T-helper 17 cell (primary cell): ENCODE results near the gene PPARG. TPM values are rescaled to one million over a fixed set of nuclear protein-coding genes. Genes with fewer than 3 reads are reported as not detected.
A peak's percentile ranks its signal among the peaks of the same experiment; 100 is the strongest.
"Not testable (repeated sequence)": the region's sequence is repeated elsewhere in the genome, so short reads cannot be mapped to it uniquely, and the experiment has no call there.

Source experiments
- ATAC-seq: fragments of 150-1000 bp; cut with Tn5 transposase; 2 replicates; pipeline ENCODE4 v1.10.0; 2021; ENCODE audit warnings: mild to moderate bottlenecking, moderate library complexity
- DNase-seq, 3 donors: peaks; one replicate each; pipeline versions ENCODE4 v3.0.0 to v3.0.0-alpha.2; 2020 to 2021
- H3K9me3 ChIP-seq: one replicate; pipeline ENCODE4 v1.7.0; 2013; ENCODE audit warnings: low read length, mild to moderate bottlenecking; ENCODE audit not compliant: control insufficient read depth, poor library complexity, severe bottlenecking
- H3K27ac Mint-ChIP-seq: one replicate; pipeline ENCODE4 v1.8.0; 2022; ENCODE audit warnings: mild to moderate bottlenecking, moderate library complexity, mixed read lengths
- H3K27me3 Mint-ChIP-seq: one replicate; pipeline ENCODE4 v1.8.0; 2022; ENCODE audit warnings: mixed read lengths
- H3K36me3 Mint-ChIP-seq: one replicate; pipeline ENCODE4 v1.8.0; 2022; ENCODE audit warnings: low read depth, mixed read lengths
- H3K4me1 Mint-ChIP-seq: one replicate; pipeline ENCODE4 v1.8.0; 2022; ENCODE audit warnings: mild to moderate bottlenecking, mixed read lengths
- H3K4me3 Mint-ChIP-seq: one replicate; pipeline ENCODE4 v1.8.0; 2022; ENCODE audit warnings: mild to moderate bottlenecking, moderate library complexity, mixed read lengths
- total RNA-seq, 4 donors: library from RNA in 2 of 4; stranded (reverse) in 2 of 4; gene quantifications; one replicate each; pipeline ENCODE4 v1.2.3 and lab custom pipeline; 2022 to 2026

The PPARG gene
- total RNA-seq, 2 donors from 2014 or later: 1.1 to 1.2 TPM

DNA sequence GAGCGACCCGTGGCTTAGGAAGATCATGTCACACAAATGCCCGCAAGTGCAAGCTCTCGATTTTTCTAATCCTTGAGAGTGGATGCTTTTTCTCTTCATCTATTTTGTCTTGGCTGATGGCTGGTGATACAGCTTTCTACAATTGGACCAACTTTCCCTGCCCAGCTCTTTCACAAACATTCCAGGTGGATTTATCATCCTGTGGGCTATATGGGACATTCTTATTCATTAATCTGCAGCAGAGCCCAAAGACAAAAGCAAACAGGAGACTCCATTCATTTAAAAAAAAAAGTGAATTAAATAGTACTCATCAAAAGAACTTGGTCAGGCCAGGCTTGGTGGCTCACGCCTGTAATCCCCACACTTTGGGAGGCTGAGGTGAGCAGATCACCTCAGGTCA lies 181.2 kb downstream of the PPARG start:
- no peak for ATAC-seq
- peaks cover 9% of the 10 kb centered on the region for H3K27me3 Mint-ChIP-seq
- H3K9me3 ChIP-seq: no peaks in the 10 kb centered on the region
- H3K36me3 Mint-ChIP-seq: no peaks in the 10 kb centered on the region
- no peak overlapping the region for H3K27ac Mint-ChIP-seq
- H3K4me1 Mint-ChIP-seq: peaks cover 20% of the 10 kb centered on the region
- no peak overlapping the region for H3K4me3 Mint-ChIP-seq
- DNase-seq: no peak

DNA sequence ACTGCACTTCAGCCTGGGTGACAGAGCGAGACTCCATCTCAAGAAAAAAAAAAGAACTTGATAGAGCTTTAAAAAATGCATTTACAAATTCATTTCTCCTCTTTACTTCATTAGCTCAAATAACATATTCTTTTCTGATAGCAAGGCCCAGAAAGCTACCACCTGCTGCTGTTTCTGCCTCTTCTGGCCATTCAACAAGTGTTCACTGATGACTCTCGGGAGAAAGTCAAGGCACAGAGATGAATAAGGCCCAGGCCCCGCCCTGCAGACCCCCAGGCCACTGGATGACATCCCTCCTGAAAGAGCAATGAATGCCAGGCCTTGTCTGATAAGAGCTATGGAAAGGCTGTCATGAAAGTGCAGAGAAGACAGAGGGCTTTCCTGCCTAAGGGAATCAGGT lies 181.8 kb downstream of the PPARG start:
- Mint-ChIP-seq H3K4me1 (peaks cover 20% of the 10 kb centered on the region), H3K27ac (no peak overlapping the region), H3K27me3 (peaks cover 9% of the 10 kb centered on the region), H3K4me3 (no peak overlapping the region), H3K36me3 (no peaks in the 10 kb centered on the region)
- ATAC-seq (no peak), DNase-seq (no peak)
- H3K9me3 ChIP-seq: no peaks in the 10 kb centered on the region

DNA sequence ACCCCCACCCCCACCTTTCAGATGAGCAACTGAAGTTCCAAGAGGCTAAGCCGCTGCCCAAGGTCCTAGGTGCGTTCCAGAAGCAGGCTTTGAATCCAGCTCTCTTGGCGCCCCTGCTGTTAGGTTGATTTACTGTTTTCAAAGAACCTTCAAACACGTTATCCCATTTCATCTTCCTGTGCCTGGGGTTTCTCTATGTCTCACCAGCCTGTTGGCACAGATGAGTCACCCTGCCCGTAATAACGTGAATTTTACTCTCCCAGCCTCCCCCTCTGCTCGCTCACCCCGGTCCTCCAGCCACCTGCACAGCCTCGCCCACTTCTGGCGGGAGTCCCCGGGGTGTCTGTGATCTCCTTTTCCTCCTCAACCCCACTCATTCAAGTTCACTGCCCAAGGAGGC lies 182.4 kb downstream of the PPARG start:
- ATAC-seq (peak; percentile 82), DNase-seq (peak in 1 of 3 donors; percentile 36)
- no peaks in the 10 kb centered on the region for H3K9me3 ChIP-seq
- Mint-ChIP-seq H3K4me3 (peak overlapping the region; percentile 73), H3K27me3 (peaks cover 9% of the 10 kb centered on the region), H3K4me1 (peaks cover 20% of the 10 kb centered on the region), H3K27ac (no peak overlapping the region), H3K36me3 (no peaks in the 10 kb centered on the region)

DNA sequence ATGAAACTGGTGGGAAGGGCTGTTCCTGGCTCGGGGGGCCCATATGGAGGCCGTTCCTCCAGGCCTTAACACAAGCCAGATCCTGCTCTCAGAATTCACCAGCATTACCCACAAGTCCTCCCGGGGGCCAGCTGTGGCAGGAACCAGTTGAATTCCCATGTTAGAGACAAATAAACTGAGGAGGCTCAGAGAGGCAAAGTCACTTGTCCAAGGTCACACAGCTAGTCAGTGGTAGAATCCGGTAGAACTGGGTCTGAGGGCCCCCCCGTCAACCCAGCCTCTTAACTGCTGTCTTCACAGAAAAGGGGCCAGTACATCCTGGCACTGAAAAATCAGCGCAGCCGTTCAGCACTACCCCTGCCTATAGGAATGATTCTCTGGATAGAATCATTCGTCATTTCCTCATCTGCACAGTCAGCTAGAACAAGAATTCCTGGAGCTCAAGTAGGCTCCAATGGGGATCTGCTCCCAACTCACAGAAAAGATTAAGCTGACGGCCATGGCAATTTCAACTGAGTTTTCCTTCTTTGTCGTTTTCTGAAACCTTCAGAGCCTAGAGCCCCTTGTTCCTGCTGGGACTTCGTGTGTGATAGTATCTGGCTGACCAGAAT lies 183.2 kb downstream of the PPARG start:
- no peak for DNase-seq
- Mint-ChIP-seq H3K27me3 (peaks cover 9% of the 10 kb centered on the region), H3K4me3 (no peak overlapping the region), H3K36me3 (no peaks in the 10 kb centered on the region), H3K4me1 (peaks cover 18% of the 10 kb centered on the region), H3K27ac (peak overlapping the region; percentile 94)
- H3K9me3 ChIP-seq: no peaks in the 10 kb centered on the region
- no peak for ATAC-seq

DNA sequence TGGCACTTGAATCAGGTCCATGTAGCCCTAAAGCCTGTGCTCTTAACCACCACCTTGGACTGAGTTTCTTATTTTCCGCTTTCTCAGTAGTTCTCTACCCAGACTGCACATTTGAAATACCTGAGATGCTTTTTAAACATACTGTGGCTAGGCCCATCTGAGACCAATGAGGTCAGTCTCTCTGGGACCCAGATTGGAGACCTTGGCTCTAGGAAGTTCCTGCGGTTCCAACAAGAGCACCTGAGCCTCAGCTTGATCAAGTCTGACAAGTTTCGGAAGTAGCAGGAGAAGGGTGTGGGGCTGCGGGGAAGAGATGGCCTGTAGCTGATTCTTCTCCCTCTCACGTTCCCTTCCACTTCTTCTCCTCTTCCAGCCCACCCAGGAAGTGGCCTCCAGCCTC lies 183.9 kb downstream of the PPARG start:
- ATAC-seq: no peak
- peaks cover 18% of the 10 kb centered on the region for H3K4me1 Mint-ChIP-seq
- H3K9me3 ChIP-seq: no peaks in the 10 kb centered on the region
- no peaks in the 10 kb centered on the region for H3K36me3 Mint-ChIP-seq
- DNase-seq: no peak
- H3K27me3 Mint-ChIP-seq: peaks cover 9% of the 10 kb centered on the region
- no peak overlapping the region for H3K4me3 Mint-ChIP-seq
- peak overlapping the region; percentile 94 for H3K27ac Mint-ChIP-seq

DNA sequence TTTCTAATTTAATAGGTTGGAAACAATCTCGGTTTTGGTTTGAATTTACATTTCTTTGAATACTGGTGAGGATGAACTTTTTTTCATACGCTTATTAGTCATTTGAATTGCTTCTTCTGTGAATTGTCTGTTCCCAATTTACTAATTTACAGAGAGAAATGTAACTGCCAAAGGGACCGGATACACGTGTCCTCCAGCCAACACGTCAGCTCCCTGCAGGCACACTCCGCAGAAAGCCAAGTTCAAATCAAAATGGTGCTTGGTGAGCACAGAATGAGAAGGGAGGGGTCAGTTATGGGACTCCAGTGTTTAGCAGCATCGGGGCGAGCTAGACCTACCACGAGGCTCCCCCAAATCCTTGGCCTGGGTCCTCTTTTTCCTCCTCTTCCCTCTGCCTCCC lies 184.6 kb downstream of the PPARG start:
- Mint-ChIP-seq H3K36me3 (no peaks in the 10 kb centered on the region), H3K27ac (peak overlapping the region; percentile 94), H3K27me3 (peaks cover 5% of the 10 kb centered on the region), H3K4me3 (no peak overlapping the region), H3K4me1 (peaks cover 18% of the 10 kb centered on the region)
- no peaks in the 10 kb centered on the region for H3K9me3 ChIP-seq
- ATAC-seq: no peak
- DNase-seq: no peak

- H3K4me1 Mint-ChIP-seq: peaks cover 16% of the 10 kb centered on the region
- no peak overlapping the region for H3K4me3 Mint-ChIP-seq
- H3K27me3 Mint-ChIP-seq: peaks cover 3% of the 10 kb centered on the region
- ATAC-seq (no peak), DNase-seq (no peak)
- H3K9me3 ChIP-seq: no peaks in the 10 kb centered on the region
- H3K36me3 Mint-ChIP-seq: no peaks in the 10 kb centered on the region
- no peak overlapping the region for H3K27ac Mint-ChIP-seq
Measured at GRCh38 chr3:12476238-12476897, 187.5 kb downstream of the PPARG start.

DNA sequence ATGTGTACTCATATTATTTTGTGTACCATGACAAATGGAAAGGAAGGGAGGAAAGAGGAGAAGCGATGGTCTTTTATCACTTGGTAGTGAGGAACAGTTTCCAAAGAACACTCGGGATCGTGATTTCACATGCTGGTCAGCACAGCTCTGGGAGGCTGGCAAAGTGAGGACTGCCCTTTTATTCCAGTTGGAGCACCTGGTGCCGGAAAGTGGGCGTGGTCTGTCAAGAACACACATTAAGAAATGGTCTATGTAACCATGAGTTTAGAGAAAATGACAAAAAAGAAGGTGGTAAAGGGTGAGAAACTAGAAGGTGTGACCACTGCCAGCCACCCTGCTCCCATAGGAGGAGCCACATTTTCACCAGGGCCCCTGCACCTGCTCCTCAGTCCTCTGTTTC lies 188.4 kb downstream of the PPARG start:
- H3K27me3 Mint-ChIP-seq: no peaks in the 10 kb centered on the region
- H3K4me1 Mint-ChIP-seq: peaks cover 14% of the 10 kb centered on the region
- no peaks in the 10 kb centered on the region for H3K36me3 Mint-ChIP-seq
- no peaks in the 10 kb centered on the region for H3K9me3 ChIP-seq
- H3K4me3 Mint-ChIP-seq: no peak overlapping the region
- H3K27ac Mint-ChIP-seq: no peak overlapping the region
- ATAC-seq (no peak), DNase-seq (no peak)

GRCh38 chr3:12478326-12478725 lies 189.5 kb downstream of the PPARG start:
- Mint-ChIP-seq H3K36me3 (no peaks in the 10 kb centered on the region), H3K4me1 (peaks cover 8% of the 10 kb centered on the region), H3K27me3 (no peaks in the 10 kb centered on the region), H3K27ac (no peak overlapping the region), H3K4me3 (no peak overlapping the region)
- DNase-seq: no peak
- ATAC-seq: no peak
- no peaks in the 10 kb centered on the region for H3K9me3 ChIP-seq

- not testable (repeated sequence) for H3K27ac Mint-ChIP-seq, ATAC-seq, DNase-seq, H3K4me3 Mint-ChIP-seq, H3K9me3 ChIP-seq, H3K36me3 Mint-ChIP-seq, H3K27me3 Mint-ChIP-seq
- peaks cover 17% of the 10 kb centered on the region for H3K4me1 Mint-ChIP-seq
Measured at GRCh38 chr3:12479198-12479597, 190.3 kb downstream of the PPARG start.

- DNase-seq: no peak
- Mint-ChIP-seq H3K36me3 (no peaks in the 10 kb centered on the region), H3K27ac (no peak overlapping the region), H3K27me3 (no peaks in the 10 kb centered on the region), H3K4me1 (peaks cover 23% of the 10 kb centered on the region), H3K4me3 (no peak overlapping the region)
- ATAC-seq: no peak
- H3K9me3 ChIP-seq: no peaks in the 10 kb centered on the region
Measured at GRCh38 chr3:12479919-12480427, 191.1 kb downstream of the PPARG start.

DNA sequence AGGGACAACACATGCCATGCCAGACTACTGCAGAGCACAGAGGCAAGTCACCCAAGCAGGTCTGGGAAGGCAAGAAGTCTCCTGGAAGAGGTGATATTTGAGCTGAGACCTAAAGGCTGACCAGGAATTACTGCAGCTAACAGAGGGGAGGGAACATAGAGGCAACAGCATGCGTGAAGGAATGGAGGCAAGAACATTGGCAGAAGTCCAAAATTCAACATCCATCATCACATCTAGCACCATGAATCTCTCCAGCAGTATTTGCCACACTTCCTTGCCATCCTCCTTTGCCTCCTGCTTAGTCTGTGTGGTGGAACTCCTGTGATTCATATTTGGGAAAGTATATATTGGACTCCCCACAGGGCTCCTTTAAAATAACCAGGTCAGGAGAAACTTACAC lies 194.5 kb downstream of the PPARG start:
- no peaks in the 10 kb centered on the region for H3K36me3 Mint-ChIP-seq
- H3K27me3 Mint-ChIP-seq: no peaks in the 10 kb centered on the region
- peaks cover 43% of the 10 kb centered on the region for H3K4me1 Mint-ChIP-seq
- peak overlapping the region; percentile 95 for H3K4me3 Mint-ChIP-seq
- DNase-seq: no peak
- ATAC-seq: no peak
- no peaks in the 10 kb centered on the region for H3K9me3 ChIP-seq
- peak overlapping the region; percentile 99 for H3K27ac Mint-ChIP-seq

GRCh38 chr3:12483872-12484197 lies 195.0 kb downstream of the PPARG start:
- DNase-seq (no peak), ATAC-seq (no peak)
- no peaks in the 10 kb centered on the region for H3K9me3 ChIP-seq
- Mint-ChIP-seq H3K36me3 (no peaks in the 10 kb centered on the region), H3K4me1 (peaks cover 43% of the 10 kb centered on the region), H3K27ac (peak overlapping the region; percentile 99), H3K4me3 (peak overlapping the region; percentile 95), H3K27me3 (no peaks in the 10 kb centered on the region)
